ENCODE results near the gene CFAP20DC. TPM values are rescaled to one million over a fixed set of nuclear protein-coding genes. Genes with fewer than 3 reads are reported as not detected.

CFAP20DC gene
- total and polyA plus RNA-seq, 2 experiments from 2014 or later, result 7.4 to 11.4 TPM

GRCh38 chr3:59017617-59017984 lies 32.2 kb downstream of the CFAP20DC start:
- no peak for ATAC-seq
- H3K4me1 Mint-ChIP-seq, result 0 out of 3 replicates have a peak, but pooled peaks cover 2% of the 10 kb centered on the region
- H3K36me3 Mint-ChIP-seq (ENCODE audit: low read depth), result no peaks in the 10 kb centered on the region
- Histone ChIP-seq H3K4me2 (no peak overlapping the region), H3F3A (replicated peaks; ENCODE audit: low read depth) (no peaks in the 10 kb centered on the region), H2AFZ (no peak overlapping the region), H4K20me1 (replicated peaks; ENCODE audit: insufficient read depth) (no peaks in the 10 kb centered on the region), H3K9me2 (ENCODE audit: insufficient read depth) (0 out of 2 replicates have a peak, but pooled peaks cover 5% of the 10 kb centered on the region), H3K4me3 (no peak overlapping the region), H3K4me1 (ENCODE audit: insufficient read depth) (no peaks in the 10 kb centered on the region), H3K27me3 (ENCODE audit: insufficient read depth) (no peaks in the 10 kb centered on the region), H3K36me3 (ENCODE audit: insufficient read depth) (no peaks in the 10 kb centered on the region), H3K27ac (ENCODE audit: low read depth) (no peak overlapping the region), H3K79me2 (replicated peaks; ENCODE audit: insufficient read depth) (no peaks in the 10 kb centered on the region)
- H3K27ac Mint-ChIP-seq, result no peak overlapping the region
- H3K27me3 Mint-ChIP-seq (ENCODE audit: insufficient read depth, low read depth, poor library complexity), result no peaks in the 10 kb centered on the region
- no peak for DNase-seq (ENCODE audit: low spot score)
- no peak overlapping the region for H3K4me3 Mint-ChIP-seq
- no peak for TF ChIP-seq EZH2 (IDR thresholded peaks at IDR 0.05; ENCODE audit: low read depth, unreplicated experiment)
- TF ChIP-seq ZNF462 (CRISPR knock-in tag; IDR thresholded peaks at IDR 0.05), result no peak
- TF ChIP-seq ZNF331 (CRISPR knock-in tag; IDR thresholded peaks at IDR 0.05; ENCODE audit: low read depth), result no peak
- TF ChIP-seq EZH2phosphoT487 (IDR thresholded peaks at IDR 0.05; ENCODE audit: unreplicated experiment), result no peak
- no peak for TF ChIP-seq CREB1 (CRISPR knock-in tag; IDR thresholded peaks at IDR 0.05; ENCODE audit: low read depth)
- TF ChIP-seq ETS1 (IDR thresholded peaks at IDR 0.05), result no peak
- no peak for TF ChIP-seq JUNB (IDR thresholded peaks at IDR 0.05; ENCODE audit: unreplicated experiment)
- TF ChIP-seq POLR2AphosphoS5 (IDR thresholded peaks at IDR 0.05; ENCODE audit: low read depth), result no peak
- TF ChIP-seq REST (IDR thresholded peaks at IDR 0.05; ENCODE audit: unreplicated experiment), result no peak
- no peak for TF ChIP-seq NANOG (IDR thresholded peaks at IDR 0.05; ENCODE audit: borderline replicate concordance)
- no peak for TF ChIP-seq CTCF (conservative IDR thresholded peaks at IDR 0.05; ENCODE audit: low read depth in 2 of 2)
- TF ChIP-seq STAT1 (IDR thresholded peaks at IDR 0.05; ENCODE audit: unreplicated experiment), result no peak
- TF ChIP-seq ZNF114 (CRISPR knock-in tag; IDR thresholded peaks at IDR 0.05), result no peak
- H3K9me3 Mint-ChIP-seq, result no peaks in the 10 kb centered on the region
